Liver (tissue), 9 donors: Measurements from ENCODE around the gene GPR146. TPM values are rescaled to one million over a fixed set of nuclear protein-coding genes. Genes with fewer than 3 reads are reported as not detected.

ENCODE experiments used
- DNase-seq: peaks from one replicate; pipeline ENCODE4 v3.0.0-alpha.2; 2017; ENCODE audit warnings: low spot score
- H3K27ac ChIP-seq, 2 donors: one replicate each; pipeline ENCODE4 v1.7.0; 2013; ENCODE audit warnings: inconsistent platforms in 2 of 2, low read length in 2 of 2, control low read depth in 1 of 2, low read depth in 1 of 2, mild to moderate bottlenecking in 1 of 2
- H3K27me3 ChIP-seq, 4 donors: one replicate each; pipeline versions ENCODE4 v1.6.1 to v1.7.0; 2013; ENCODE audit warnings: low read length in 3 of 4, inconsistent platforms in 1 of 4, mild to moderate bottlenecking in 1 of 4, moderate library complexity in 1 of 4; ENCODE audit not compliant: control insufficient read depth in 4 of 4, insufficient read depth in 4 of 4
- H3K36me3 ChIP-seq, 4 donors: one replicate each; pipeline versions ENCODE4 v1.6.1 to v1.7.0; 2013; ENCODE audit warnings: low read length in 3 of 4, mild to moderate bottlenecking in 3 of 4, low read depth in 1 of 4, moderate library complexity in 1 of 4; ENCODE audit not compliant: control insufficient read depth in 4 of 4, insufficient read depth in 3 of 4
- H3K4me1 ChIP-seq, 4 donors: one replicate each; pipeline versions ENCODE4 v1.6.1 to v1.7.0; 2013; ENCODE audit warnings: low read length in 3 of 4, mild to moderate bottlenecking in 3 of 4, moderate library complexity in 1 of 4; ENCODE audit not compliant: control insufficient read depth in 4 of 4, insufficient read depth in 4 of 4
- H3K4me3 ChIP-seq, 3 donors: one replicate each; pipeline versions ENCODE4 v1.6.1 to v1.7.0; 2013; ENCODE audit warnings: low read length in 3 of 3, control low read depth in 1 of 3, low read depth in 1 of 3, mild to moderate bottlenecking in 1 of 3
- H3K9ac ChIP-seq, 2 donors: one replicate each; pipeline ENCODE4 v1.7.0; 2013; ENCODE audit warnings: low read length in 2 of 2, mild to moderate bottlenecking in 2 of 2, moderate library complexity in 2 of 2, control low read depth in 1 of 2, low read depth in 1 of 2
- H3K9me3 ChIP-seq, 4 donors: one replicate each; pipeline versions ENCODE4 v1.6.1 to v1.7.0; 2013; ENCODE audit warnings: low read length in 3 of 4; ENCODE audit not compliant: control insufficient read depth in 4 of 4
- ATF3 ChIP-seq: IDR thresholded peaks from 2 replicates; pipeline ENCODE4 v1.6.1; 2016; ENCODE audit warnings: antibody characterized with exemption
- CTCF ChIP-seq: fragments of 150-350 bp; IDR thresholded peaks from 2 replicates; pipeline ENCODE4 v1.5.1; 2017; ENCODE audit warnings: improper control_type of control experiment, low read depth, low read length; ENCODE audit not compliant: missing input control
- EGR1 ChIP-seq, 2 donors: IDR thresholded peaks; 2 replicates each; pipeline ENCODE4 v1.6.1; 2016 to 2018; ENCODE audit warnings: antibody characterized with exemption in 2 of 2, low read depth in 2 of 2
- FOXA1 ChIP-seq: IDR thresholded peaks from 2 replicates; pipeline ENCODE4 v1.6.1; 2016; ENCODE audit warnings: antibody characterized with exemption
- GABPA ChIP-seq, 2 donors: IDR thresholded peaks in 1 of 2; conservative IDR thresholded peaks in 1 of 2; 2 replicates each; pipeline ENCODE4 v1.6.1; 2016; ENCODE audit warnings: antibody characterized with exemption in 2 of 2, mild to moderate bottlenecking in 1 of 2, moderate library complexity in 1 of 2
- HNF4A ChIP-seq, 2 donors: conservative IDR thresholded peaks; 2 replicates each; pipeline ENCODE4 v1.6.1; 2016; ENCODE audit warnings: antibody characterized with exemption in 2 of 2, mild to moderate bottlenecking in 2 of 2
- HNF4G ChIP-seq: IDR thresholded peaks from 2 replicates; pipeline ENCODE4 v1.6.1; 2016; ENCODE audit warnings: antibody characterized with exemption
- JUND ChIP-seq, 2 donors: IDR thresholded peaks; 2 replicates each; pipeline ENCODE4 v1.6.1; 2016; ENCODE audit warnings: antibody characterized with exemption in 2 of 2
- MAX ChIP-seq: IDR thresholded peaks from 2 replicates; pipeline ENCODE4 v1.6.1; 2016; ENCODE audit warnings: antibody characterized with exemption
- NR2F2 ChIP-seq: IDR thresholded peaks from 2 replicates; pipeline ENCODE4 v1.6.1; 2016; ENCODE audit warnings: antibody characterized with exemption
- RAD21 ChIP-seq, 2 donors: IDR thresholded peaks; 2 replicates each; pipeline ENCODE4 v1.6.1; 2016; ENCODE audit warnings: antibody characterized with exemption in 2 of 2, mild to moderate bottlenecking in 2 of 2
- REST ChIP-seq: IDR thresholded peaks from 2 replicates; pipeline ENCODE4 v1.6.1; 2016; ENCODE audit warnings: antibody characterized with exemption, mild to moderate bottlenecking
- RXRA ChIP-seq, 2 donors: IDR thresholded peaks; 2 replicates each; pipeline ENCODE4 v1.6.1; 2017 to 2018; ENCODE audit warnings: antibody characterized with exemption in 2 of 2, mild to moderate bottlenecking in 1 of 2
- TAF1 ChIP-seq: conservative IDR thresholded peaks from 2 replicates; pipeline ENCODE4 v1.6.1; 2016; ENCODE audit warnings: antibody characterized with exemption, mild to moderate bottlenecking
- YY1 ChIP-seq: IDR thresholded peaks from 2 replicates; pipeline ENCODE4 v1.6.1; 2016; ENCODE audit warnings: antibody characterized with exemption, mild to moderate bottlenecking
- ZBTB33 ChIP-seq: IDR thresholded peaks from 2 replicates; pipeline ENCODE4 v1.6.1; 2016; ENCODE audit warnings: antibody characterized with exemption
- WGBS: extraction: QIAGEN DNeasy Blood & Tissue Kit; methylation state at CpG from one replicate; pipeline ENCODE4 v1.1.7; 2013; 5-methylcytosine and 5-hydroxymethylcytosine counted together
- polyA plus RNA-seq, 2 donors: library from polyadenylated mRNA; stranded (reverse) in 1 of 2; unstranded in 1 of 2; fragments of 200-250 nt in 1 of 2; fragments of >200 nt in 1 of 2; fragmentation: Nextera tagmentation in 1 of 2; extraction: Ambion mirVana in 1 of 2; gene quantifications; one replicate each; pipeline versions ENCODE4 v1.2.1 to v1.2.3, GENCODE V29; 2013 to 2015
- total RNA-seq, 2 donors: library from RNA; depleted of rRNA; stranded (reverse); fragments of >200 nt; gene quantifications; one replicate each; pipeline ENCODE4 v1.2.3, GENCODE V29; 2014
- donor health status: healthy.
- donor health status: healthy.
- donor health status: healthy.
- donor health status: healthy.
- donor health status: healthy.

GPR146 gene
- total and polyA plus RNA-seq, 4 donors: 15.5 to 33.5 (median 26.7) TPM

GRCh38 chr7:1054438-1054837 lies 10.1 kb downstream of the GPR146 start:
- no peak for DNase-seq
- WGBS: 81% methylated on average over 25 of the region's 25 CpGs
- no peak overlapping the region for H3K4me3 ChIP-seq

More at GRCh38 chr7:1054438-1054837, 10.1 kb downstream of the GPR146 start:
- peaks cover under 1 to 37% (median 11%) of the 10 kb centered on the region in 4 donors for H3K4me1 ChIP-seq
- no peak for TF ChIP-seq HNF4G
- TF ChIP-seq ATF3: no peak
- TF ChIP-seq YY1: no peak
- no peak for TF ChIP-seq EGR1 (IDR thresholded peaks at IDR 0.05; ENCODE audit: low read depth in 2 of 2)
- TF ChIP-seq FOXA1: no peak
- TF ChIP-seq HNF4A (conservative IDR thresholded peaks at IDR 0.05): no peak
- TF ChIP-seq TAF1: no peak
- TF ChIP-seq MAX: no peak
- no peak for TF ChIP-seq RAD21 (IDR thresholded peaks at IDR 0.05)
- no peak for TF ChIP-seq JUND (IDR thresholded peaks at IDR 0.05)
- TF ChIP-seq NR2F2: no peak
- no peak for TF ChIP-seq RXRA (IDR thresholded peaks at IDR 0.05)
- no peak for TF ChIP-seq REST
- no peak for TF ChIP-seq CTCF
- no peak for TF ChIP-seq ZBTB33
- no peak for TF ChIP-seq GABPA (IDR thresholded peaks at IDR 0.05 in 1 of 2, conservative IDR thresholded peaks at IDR 0.05 in 1 of 2)
- H3K27me3 ChIP-seq: no peaks in the 10 kb centered on the region
- H3K9me3 ChIP-seq: no peaks in the 10 kb centered on the region
- no peaks in the 10 kb centered on the region for H3K36me3 ChIP-seq
- no peak overlapping the region for H3K27ac ChIP-seq
- no peak overlapping the region for H3K9ac ChIP-seq
